PFSK-1 (cell line): ENCODE measurements around the gene THSD4.

Experiments
- FOXP2 ChIP-seq: optimal IDR thresholded peaks from 2 replicates; pipeline ENCODE3; 2011; ENCODE audit warnings: borderline replicate concordance, control low read depth, inconsistent platforms; ENCODE audit not compliant: insufficient read depth; ENCODE audit errors: extremely low read length, extremely low read depth
- POLR2AphosphoS5 ChIP-seq: IDR thresholded peaks from 2 replicates; pipeline ENCODE4 v1.6.1; 2012; ENCODE audit warnings: low read depth, mild to moderate bottlenecking, control low read depth, low read length, moderate library complexity
- REST ChIP-seq, 2 experiments: IDR thresholded peaks; 2 replicates each; pipeline versions ENCODE4 v1.6.1 to v1.8.0; 2011 to 2012; ENCODE audit warnings: low read depth in 2 of 2, low read length in 2 of 2, control low read depth in 1 of 2, inconsistent platforms in 1 of 2, mild to moderate bottlenecking in 1 of 2, moderate library complexity in 1 of 2; ENCODE audit not compliant: insufficient read depth in 1 of 2
- SIN3A ChIP-seq: IDR thresholded peaks from 2 replicates; pipeline ENCODE4 v1.6.1; 2012; ENCODE audit warnings: mild to moderate bottlenecking, low read length, moderate library complexity, borderline replicate concordance; ENCODE audit not compliant: insufficient read depth
- TAF1 ChIP-seq: IDR thresholded peaks from 2 replicates; pipeline ENCODE4 v1.6.1; 2012; ENCODE audit warnings: low read length, control low read depth, borderline replicate concordance; ENCODE audit not compliant: insufficient read depth

THSD4 gene

DNA sequence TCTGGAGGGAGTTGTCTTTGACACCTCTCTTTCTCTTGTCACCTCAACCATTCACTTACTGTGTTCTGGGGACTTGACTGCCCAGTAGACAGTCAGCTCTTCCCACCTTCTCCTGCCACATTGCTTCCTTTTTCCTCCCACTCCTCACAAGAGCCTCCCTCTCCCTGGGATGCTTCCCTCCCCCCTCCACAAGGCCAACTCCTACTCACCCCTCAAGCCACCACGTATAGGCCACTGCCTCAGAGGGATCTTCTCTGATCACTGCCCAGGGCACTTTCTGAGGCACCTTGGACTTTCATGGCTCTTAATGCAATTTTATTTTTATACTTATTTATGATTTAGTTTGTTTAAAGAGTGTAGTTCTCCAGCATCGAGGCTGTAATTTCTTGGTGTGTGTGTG is 23.2 kb downstream of the THSD4 start:
- no peak for TF ChIP-seq POLR2AphosphoS5
- no peak for TF ChIP-seq TAF1
- no peak for TF ChIP-seq REST (IDR thresholded peaks at IDR 0.05; ENCODE audit: insufficient read depth in 1 of 2, low read depth in 2 of 2, low read length in 2 of 2)
- no peak for TF ChIP-seq FOXP2
- no peak for TF ChIP-seq SIN3A

GRCh38 chr15:71139241-71139640 is 24.0 kb downstream of the THSD4 start:
- TF ChIP-seq FOXP2 (no peak), TAF1 (no peak), REST (IDR thresholded peaks at IDR 0.05; ENCODE audit: insufficient read depth in 1 of 2, low read depth in 2 of 2, low read length in 2 of 2) (no peak), SIN3A (no peak), POLR2AphosphoS5 (no peak)

DNA sequence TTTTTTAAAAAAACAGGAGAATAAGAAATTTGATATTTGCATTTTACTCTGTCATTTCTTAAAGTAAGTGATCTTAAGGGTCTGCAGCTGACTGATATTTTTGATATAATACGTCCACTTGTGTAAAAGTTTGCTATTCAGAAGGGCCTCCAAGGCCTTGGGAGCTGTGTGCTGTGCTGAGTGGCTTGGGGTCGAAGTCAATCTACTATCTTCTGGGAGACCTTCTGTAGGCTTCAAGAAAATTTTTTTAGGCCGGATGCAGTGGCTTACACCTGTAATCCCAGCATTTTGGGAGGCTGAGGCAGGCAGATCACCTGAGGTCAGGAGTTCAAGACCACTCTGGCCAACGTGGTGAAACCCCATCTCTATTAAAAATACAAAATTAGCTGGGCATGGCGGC is 26.3 kb downstream of the THSD4 start:
- TF ChIP-seq REST (IDR thresholded peaks at IDR 0.05; ENCODE audit: insufficient read depth in 1 of 2, low read depth in 2 of 2, low read length in 2 of 2) (no peak), SIN3A (no peak), FOXP2 (no peak), POLR2AphosphoS5 (no peak), TAF1 (no peak)

DNA sequence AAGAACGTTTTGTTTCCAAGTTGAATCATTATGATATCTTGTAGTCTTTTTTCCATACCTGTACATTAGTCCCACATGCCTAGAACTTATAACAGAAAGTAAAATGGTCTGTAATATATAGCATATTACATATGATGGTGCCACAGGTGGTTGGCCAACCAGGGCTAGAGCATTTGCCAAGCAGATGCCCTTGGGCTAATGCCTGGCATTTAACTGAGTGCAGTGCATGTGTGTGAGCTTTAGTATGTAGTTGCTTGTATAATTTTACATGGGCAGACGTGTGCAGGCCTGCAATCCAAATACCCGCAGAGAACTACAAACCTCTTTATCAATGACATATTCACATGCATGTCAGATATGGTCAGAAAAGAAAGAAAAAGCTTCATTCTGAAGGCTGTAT is 27.5 kb downstream of the THSD4 start:
- no peak for TF ChIP-seq POLR2AphosphoS5
- TF ChIP-seq FOXP2, result no peak
- TF ChIP-seq REST (IDR thresholded peaks at IDR 0.05; ENCODE audit: insufficient read depth in 1 of 2, low read depth in 2 of 2, low read length in 2 of 2), result no peak
- no peak for TF ChIP-seq SIN3A
- TF ChIP-seq TAF1, result no peak
